ENCODE data around the gene PCDHGC4. TPM values are rescaled to one million over a fixed set of nuclear protein-coding genes. Genes with fewer than 3 reads are reported as not detected.
A peak's percentile ranks its signal among the peaks of the same experiment; 100 is the strongest.

PCDHGC4 gene
- total RNA-seq: 1 to 10 TPM; 1.0 to 4.5 (median 2.4) TPM
- under 1 TPM; 0.22 to 0.32 TPM for polyA plus RNA-seq
- long read RNA-seq, donor 1: 0 reads
- long read RNA-seq, donor 2: 0 reads
- long read RNA-seq, donor 3: 0 reads

GRCh38 chr5:141484641-141485311 is at the start of gene PCDHGC4:
PCDHGC4 (plus strand) TSS chr5:141485030; CDS start chr5:141485174, 144 bp downstream.
- 5 to 12% (median 9%) methylated on average over 39 of the region's 39 CpGs for WGBS, 3 donors
- no peaks in the 10 kb centered on the region for H3K4me1 ChIP-seq (ENCODE audit: insufficient read depth)
- H3K9me3 ChIP-seq: no peaks in the 10 kb centered on the region
- peak in 1 of 5 donors; percentile 43 for DNase-seq
- TF ChIP-seq, protein P1, sequence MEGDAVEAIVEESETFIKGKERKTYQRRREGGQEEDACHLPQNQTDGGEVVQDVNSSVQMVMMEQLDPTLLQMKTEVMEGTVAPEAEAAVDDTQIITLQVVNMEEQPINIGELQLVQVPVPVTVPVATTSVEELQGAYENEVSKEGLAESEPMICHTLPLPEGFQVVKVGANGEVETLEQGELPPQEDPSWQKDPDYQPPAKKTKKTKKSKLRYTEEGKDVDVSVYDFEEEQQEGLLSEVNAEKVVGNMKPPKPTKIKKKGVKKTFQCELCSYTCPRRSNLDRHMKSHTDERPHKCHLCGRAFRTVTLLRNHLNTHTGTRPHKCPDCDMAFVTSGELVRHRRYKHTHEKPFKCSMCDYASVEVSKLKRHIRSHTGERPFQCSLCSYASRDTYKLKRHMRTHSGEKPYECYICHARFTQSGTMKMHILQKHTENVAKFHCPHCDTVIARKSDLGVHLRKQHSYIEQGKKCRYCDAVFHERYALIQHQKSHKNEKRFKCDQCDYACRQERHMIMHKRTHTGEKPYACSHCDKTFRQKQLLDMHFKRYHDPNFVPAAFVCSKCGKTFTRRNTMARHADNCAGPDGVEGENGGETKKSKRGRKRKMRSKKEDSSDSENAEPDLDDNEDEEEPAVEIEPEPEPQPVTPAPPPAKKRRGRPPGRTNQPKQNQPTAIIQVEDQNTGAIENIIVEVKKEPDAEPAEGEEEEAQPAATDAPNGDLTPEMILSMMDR (IDR thresholded peaks at IDR 0.05): no peak
- TF ChIP-seq POLR2A (IDR thresholded peaks at IDR 0.05): no peak
- TF ChIP-seq EP300 (IDR thresholded peaks at IDR 0.05): no peak
- H3K27me3 ChIP-seq: no peaks in the 10 kb centered on the region
- no peaks in the 10 kb centered on the region for H3K36me3 ChIP-seq
- H3K4me3 ChIP-seq: peak within 1 kb of the TSS; percentile 34
- intact Hi-C loops (cut with DNase I): no loop called here
- H3K27ac ChIP-seq: no peak within 1 kb of the TSS

DNA sequence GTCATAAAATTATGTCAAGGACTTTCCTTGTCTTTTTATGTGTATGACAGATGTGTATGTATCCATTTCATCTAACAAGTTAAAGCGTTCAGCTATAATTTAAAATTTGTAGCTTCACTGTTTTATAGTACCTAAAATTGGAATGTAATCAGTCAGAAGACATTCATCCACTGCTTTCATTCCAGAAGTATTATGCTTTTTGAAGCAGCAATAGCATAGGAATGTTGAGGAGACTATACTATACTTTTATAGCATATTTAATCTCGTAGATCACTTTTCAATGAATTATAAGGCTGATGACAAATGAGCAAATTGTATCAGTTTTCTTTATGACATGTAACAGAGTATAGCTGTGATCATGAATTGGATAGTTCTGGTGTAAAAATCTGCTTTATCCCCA is 47.6 kb upstream of the PCDHGC4 start:
- Histone ChIP-seq H3K9me3 (peaks cover 0 to 31% of the 10 kb centered on the region in 2 donors), H3K27ac (no peak overlapping the region), H3K4me3 (no peak overlapping the region), H3K27me3 (no peaks in the 10 kb centered on the region), H3K4me1 (ENCODE audit: insufficient read depth) (no peaks in the 10 kb centered on the region), H3K36me3 (no peaks in the 10 kb centered on the region)
- DNase-seq: no peak
- WGBS, 3 donors: 89 to 97% (median 93%) methylated on average over 2 of the region's 2 CpGs
- intact Hi-C loops (cut with DNase I): no loop called here
- TF ChIP-seq POLR2A (IDR thresholded peaks at IDR 0.05) (no peak), EP300 (IDR thresholded peaks at IDR 0.05) (no peak)
- TF ChIP-seq, protein P1 (IDR thresholded peaks at IDR 0.05): no peak

- H3K9me3 ChIP-seq: peaks cover 0 to 19% of the 10 kb centered on the region in 2 donors
- intact Hi-C loops (cut with DNase I): no loop called here
- H3K27ac ChIP-seq: no peak overlapping the region
- TF ChIP-seq EP300 (IDR thresholded peaks at IDR 0.05): no peak
- TF ChIP-seq, protein P1 (IDR thresholded peaks at IDR 0.05): no peak
- TF ChIP-seq POLR2A (IDR thresholded peaks at IDR 0.05): no peak
- no peak for DNase-seq
- H3K27me3 ChIP-seq: no peaks in the 10 kb centered on the region
- 64 to 71% (median 69%) methylated on average over 10 of the region's 10 CpGs for WGBS, 3 donors
- H3K4me3 ChIP-seq: no peak overlapping the region
- H3K4me1 ChIP-seq (ENCODE audit: insufficient read depth): no peaks in the 10 kb centered on the region
- H3K36me3 ChIP-seq: no peaks in the 10 kb centered on the region
These were observed 45.3 kb upstream of the PCDHGC4 start for GRCh38 chr5:141439411-141440141.

- H3K4me1 ChIP-seq (ENCODE audit: insufficient read depth): no peaks in the 10 kb centered on the region
These were observed 44.5 kb upstream of the PCDHGC4 start for GRCh38 chr5:141440341-141440740.

More at GRCh38 chr5:141440341-141440740, 44.5 kb upstream of the PCDHGC4 start:
- no peaks in the 10 kb centered on the region for H3K27me3 ChIP-seq
- H3K27ac ChIP-seq: no peak overlapping the region
- DNase-seq: no peak
- no peaks in the 10 kb centered on the region for H3K36me3 ChIP-seq
- TF ChIP-seq POLR2A (IDR thresholded peaks at IDR 0.05) (no peak), EP300 (IDR thresholded peaks at IDR 0.05) (no peak)
- TF ChIP-seq, protein P1 (IDR thresholded peaks at IDR 0.05): no peak
- 95 to 96% (median 95%) methylated on average over 9 of the region's 9 CpGs for WGBS, 3 donors
- intact Hi-C loops (cut with DNase I): no loop called here
- peaks cover 0 to 19% of the 10 kb centered on the region in 2 donors for H3K9me3 ChIP-seq
- H3K4me3 ChIP-seq: no peak overlapping the region
